ENCODE data around the gene CHERP.

- TF ChIP-seq CTCF (IDR thresholded peaks at IDR 0.05) = no peak
- TF ChIP-seq POLR2A (IDR thresholded peaks at IDR 0.05) = no peak
Observed at GRCh38 chr19:16514383-16515019, 27.7 kb downstream of the CHERP start.

All from Peyer's patch (tissue), 4 donors.